ENCODE results near the gene RASGEF1C.

- TF ChIP-seq CTCF (IDR thresholded peaks at IDR 0.05): no peak
- no peak for TF ChIP-seq POLR2A (IDR thresholded peaks at IDR 0.05)
Measured at GRCh38 chr5:180109920-180110319, 99.1 kb downstream of the RASGEF1C start.
